ENCODE measurements around the gene TARS3.

Gene TARS3

GRCh38 chr15:101625980-101626379 lies 98.3 kb downstream of the TARS3 start:
- Histone ChIP-seq H3K27me3 (ENCODE audit: low read depth, low read length) (no peaks in the 10 kb centered on the region), H3K9ac (ENCODE audit: low read length) (no peak overlapping the region), H4K20me1 (ENCODE audit: insufficient read depth, low read length) (no peaks in the 10 kb centered on the region), H2AFZ (ENCODE audit: low read depth, low read length) (no peak overlapping the region), H3K4me1 (ENCODE audit: low read length) (peaks cover 4% of the 10 kb centered on the region; the same call in 1 of the 2 replicates), H3K4me2 (ENCODE audit: low read length) (no peak overlapping the region), H3K36me3 (replicated peaks; ENCODE audit: low read depth, low read length) (peaks cover 12% of the 10 kb centered on the region), H3K4me3 (ENCODE audit: low read length) (no peak overlapping the region), H3K9me3 (ENCODE audit: insufficient read depth, low read length) (peaks cover 6% of the 10 kb centered on the region; the same call in 1 of the 2 replicates), H3K27ac (ENCODE audit: low read length) (no peak overlapping the region), H3K79me2 (ENCODE audit: low read length) (no peaks in the 10 kb centered on the region)
- TF ChIP-seq EZH2phosphoT487 (IDR thresholded peaks at IDR 0.05; ENCODE audit: low read depth) (no peak), CTCF (IDR thresholded peaks at IDR 0.05; ENCODE audit: low read depth, low read length) (no peak)

GRCh38 chr15:101625184-101625583 lies 99.1 kb downstream of the TARS3 start:
- Histone ChIP-seq H3K4me3 (ENCODE audit: low read length) (no peak overlapping the region), H4K20me1 (ENCODE audit: insufficient read depth, low read length) (no peaks in the 10 kb centered on the region), H3K27me3 (ENCODE audit: low read depth, low read length) (no peaks in the 10 kb centered on the region), H3K4me1 (ENCODE audit: low read length) (peaks cover 4% of the 10 kb centered on the region; the same call in 1 of the 2 replicates), H3K4me2 (ENCODE audit: low read length) (no peak overlapping the region), H2AFZ (ENCODE audit: low read depth, low read length) (no peak overlapping the region), H3K36me3 (replicated peaks; ENCODE audit: low read depth, low read length) (peaks cover 12% of the 10 kb centered on the region), H3K27ac (ENCODE audit: low read length) (no peak overlapping the region), H3K79me2 (ENCODE audit: low read length) (no peaks in the 10 kb centered on the region), H3K9ac (ENCODE audit: low read length) (no peak overlapping the region), H3K9me3 (ENCODE audit: insufficient read depth, low read length) (peaks cover 6% of the 10 kb centered on the region; the same call in 1 of the 2 replicates)
- TF ChIP-seq EZH2phosphoT487 (IDR thresholded peaks at IDR 0.05; ENCODE audit: low read depth) (no peak), CTCF (IDR thresholded peaks at IDR 0.05; ENCODE audit: low read depth, low read length) (no peak)

GRCh38 chr15:101623367-101624304 lies 100.6 kb downstream of the TARS3 start:
- Histone ChIP-seq H3K79me2 (ENCODE audit: low read length) (no peaks in the 10 kb centered on the region), H4K20me1 (ENCODE audit: insufficient read depth, low read length) (no peaks in the 10 kb centered on the region), H3K9me3 (ENCODE audit: insufficient read depth, low read length) (peaks cover 6% of the 10 kb centered on the region; the same call in 1 of the 2 replicates), H3K36me3 (replicated peaks; ENCODE audit: low read depth, low read length) (peaks cover 12% of the 10 kb centered on the region), H3K4me3 (ENCODE audit: low read length) (no peak overlapping the region), H3K4me1 (ENCODE audit: low read length) (peaks cover 4% of the 10 kb centered on the region; the same call in 1 of the 2 replicates), H3K4me2 (ENCODE audit: low read length) (no peak overlapping the region), H3K9ac (ENCODE audit: low read length) (no peak overlapping the region), H3K27ac (ENCODE audit: low read length) (no peak overlapping the region), H3K27me3 (ENCODE audit: low read depth, low read length) (no peaks in the 10 kb centered on the region), H2AFZ (ENCODE audit: low read depth, low read length) (no peak overlapping the region)
- TF ChIP-seq EZH2phosphoT487 (IDR thresholded peaks at IDR 0.05; ENCODE audit: low read depth) (no peak), CTCF (IDR thresholded peaks at IDR 0.05; ENCODE audit: low read depth, low read length) (no peak)

- Histone ChIP-seq H3K27me3 (ENCODE audit: low read depth, low read length) (no peaks in the 10 kb centered on the region), H3K9ac (ENCODE audit: low read length) (no peak overlapping the region), H2AFZ (ENCODE audit: low read depth, low read length) (no peak overlapping the region), H3K4me2 (ENCODE audit: low read length) (no peak overlapping the region), H3K27ac (ENCODE audit: low read length) (no peak overlapping the region), H4K20me1 (ENCODE audit: insufficient read depth, low read length) (no peaks in the 10 kb centered on the region), H3K79me2 (ENCODE audit: low read length) (no peaks in the 10 kb centered on the region), H3K4me3 (ENCODE audit: low read length) (no peak overlapping the region), H3K9me3 (ENCODE audit: insufficient read depth, low read length) (peaks cover 6% of the 10 kb centered on the region; the same call in 1 of the 2 replicates), H3K36me3 (replicated peaks; ENCODE audit: low read depth, low read length) (peaks cover 12% of the 10 kb centered on the region), H3K4me1 (ENCODE audit: low read length) (peaks cover 4% of the 10 kb centered on the region; the same call in 1 of the 2 replicates)
- TF ChIP-seq CTCF (IDR thresholded peaks at IDR 0.05; ENCODE audit: low read depth, low read length) = no peak
- TF ChIP-seq EZH2phosphoT487 (IDR thresholded peaks at IDR 0.05; ENCODE audit: low read depth) = no peak
Observed at GRCh38 chr15:101621961-101622360, 102.3 kb downstream of the TARS3 start.

Data from OCI-LY3 (cell line).